CD4-positive, alpha-beta memory T cell (primary cell): ENCODE results near the gene COIL. TPM values are rescaled to one million over a fixed set of nuclear protein-coding genes. Genes with fewer than 3 reads are reported as not detected.

Experiments used
- CTCF ChIA-PET: fragments of 350-600 bp; sonication (Branson Sonifier 250); formaldehyde crosslinking; loops from one replicate; lab custom pipeline; 2021; ENCODE audit warnings: inconsistent platforms; ENCODE audit not compliant: partially characterized antibody; lab: Charles Lee
- POLR2A ChIA-PET: fragments of 350-600 bp; sonication (Branson Sonifier 250); formaldehyde crosslinking; loops from one replicate; lab custom pipeline; 2021; ENCODE audit not compliant: partially characterized antibody; lab: Charles Lee
- DNase-seq, 5 donors: peaks; one replicate each; pipeline versions ENCODE4 v3.0.0 to v3.0.0-alpha.2; 2020 to 2022; ENCODE audit warnings: mixed read lengths in 1 of 5
- H3K27ac ChIP-seq: one replicate; pipeline ENCODE4 v1.7.0; 2013; ENCODE audit warnings: low read depth, low read length
- H3K27me3 ChIP-seq: 2 replicates; pipeline ENCODE4 v1.7.0; 2013; ENCODE audit warnings: mild to moderate bottlenecking, low read length, moderate library complexity; ENCODE audit not compliant: insufficient read depth
- H3K36me3 ChIP-seq: 2 replicates; pipeline ENCODE4 v1.7.0; 2013; ENCODE audit warnings: mild to moderate bottlenecking, low read length, moderate library complexity; ENCODE audit not compliant: insufficient read depth
- H3K4me1 ChIP-seq: 2 replicates; pipeline ENCODE4 v1.7.0; 2013; ENCODE audit warnings: mild to moderate bottlenecking, low read length, moderate library complexity; ENCODE audit not compliant: insufficient read depth
- H3K4me3 ChIP-seq, 2 donors: one replicate each; pipeline ENCODE4 v1.7.0; 2013; ENCODE audit warnings: low read length in 2 of 2, mild to moderate bottlenecking in 1 of 2
- H3K9me3 ChIP-seq, 2 donors: one replicate each; pipeline ENCODE4 v1.7.0; 2013; ENCODE audit warnings: low read length in 2 of 2, control low read depth in 1 of 2; ENCODE audit not compliant: control insufficient read depth in 1 of 2
- H3K27ac Mint-ChIP-seq, 7 donors: one replicate each; pipeline ENCODE4 v1.8.0; 2020 to 2021; ENCODE audit warnings: mixed read lengths in 7 of 7, mild to moderate bottlenecking in 6 of 7, inconsistent platforms in 3 of 7, moderate library complexity in 3 of 7
- H3K27me3 Mint-ChIP-seq, 2 donors: one replicate each; pipeline ENCODE4 v1.8.0; 2020 to 2021; ENCODE audit warnings: mixed read lengths in 2 of 2
- H3K36me3 Mint-ChIP-seq, 2 donors: one replicate each; pipeline ENCODE4 v1.8.0; 2020 to 2021; ENCODE audit warnings: mixed read lengths in 2 of 2, inconsistent platforms in 1 of 2, mild to moderate bottlenecking in 1 of 2
- H3K4me1 Mint-ChIP-seq, 4 donors: one replicate each; pipeline ENCODE4 v1.8.0; 2020 to 2021; ENCODE audit warnings: mixed read lengths in 4 of 4, mild to moderate bottlenecking in 1 of 4
- H3K4me3 Mint-ChIP-seq, 8 donors: one replicate each; pipeline ENCODE4 v1.8.0; 2020 to 2021; ENCODE audit warnings: mixed read lengths in 8 of 8, mild to moderate bottlenecking in 7 of 8, moderate library complexity in 6 of 8, inconsistent platforms in 3 of 8
- H3K9me3 Mint-ChIP-seq, 8 donors: one replicate each; pipeline ENCODE4 v1.8.0; 2020 to 2021; ENCODE audit warnings: mixed read lengths in 8 of 8, mild to moderate bottlenecking in 5 of 8, inconsistent platforms in 3 of 8, moderate library complexity in 1 of 8
- intact Hi-C: fragments of 100-400 bp; cut with micrococcal nuclease; formaldehyde crosslinking; loops from one replicate; pipeline ENCODE4 v1.15.1; 2023
- polyA plus RNA-seq, 2 donors: library from polyadenylated mRNA; unstranded; fragments of 300-500 nt; fragmentation: Illumina TruSeq; gene quantifications; one replicate each; pipeline ENCODE4 v1.2.3, GENCODE V29; 2021
- total RNA-seq, 2 experiments: library from RNA; stranded (reverse); gene quantifications; one replicate each; pipeline ENCODE4 v1.2.3, GENCODE V29; 2021

Gene COIL
- total and polyA plus RNA-seq, 4 experiments from 2014 or later = 14.4 to 19.6 (median 17.2) TPM

- H3K9me3 ChIP-seq = no peaks in the 10 kb centered on the region
- H3K27ac ChIP-seq = no peak overlapping the region
- no peaks in the 10 kb centered on the region for H3K4me1 ChIP-seq
- Mint-ChIP-seq H3K9me3 (peaks cover 0 to 2% (median 0%) of the 10 kb centered on the region in 8 donors), H3K4me3 (no peak overlapping the region), H3K36me3 (peaks cover 16 to 18% of the 10 kb centered on the region in 2 donors), H3K27ac (peak overlapping the region in 1 of 7 donors; percentile 76), H3K4me1 (no peaks in the 10 kb centered on the region), H3K27me3 (no peaks in the 10 kb centered on the region)
- H3K27me3 ChIP-seq = no peaks in the 10 kb centered on the region
- ChIA-PET POLR2A (no interaction called here), CTCF (interaction anchor here (0.8 kb wide), 1 partner anchor 13 kb away, joined by 3 read pairs; no protein-coding TSS in a partner anchor)
- intact Hi-C loops = no loop called here
- no peaks in the 10 kb centered on the region for H3K36me3 ChIP-seq
- no peak overlapping the region for H3K4me3 ChIP-seq
- DNase-seq = no peak
Measured at GRCh38 chr17:57002904-57003303, 42.1 kb upstream of the COIL start.

DNA sequence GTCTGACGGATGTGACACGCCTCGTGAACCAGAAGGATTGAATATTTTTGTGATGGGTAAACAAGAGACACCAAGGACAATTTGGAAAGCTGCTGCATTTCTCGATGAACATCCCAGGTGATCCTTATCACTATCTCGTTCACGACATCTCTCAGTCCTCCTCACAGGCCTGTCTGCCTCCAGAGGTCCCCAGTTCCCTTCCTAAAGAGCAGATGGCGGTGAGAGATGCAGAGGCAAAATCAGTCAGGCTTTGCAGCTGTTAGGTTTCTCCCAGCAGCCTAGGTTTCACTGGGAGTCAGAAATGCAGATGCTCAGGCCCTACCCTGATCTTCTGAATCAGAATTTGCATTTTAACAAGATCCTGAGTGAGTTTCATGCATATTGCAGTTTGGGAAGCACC is 40.7 kb upstream of the COIL start:
- H3K4me1 Mint-ChIP-seq = no peaks in the 10 kb centered on the region
- H3K27ac ChIP-seq = no peak overlapping the region
- intact Hi-C loops = no loop called here
- H3K27ac Mint-ChIP-seq = no peak overlapping the region
- H3K36me3 ChIP-seq = no peaks in the 10 kb centered on the region
- H3K27me3 Mint-ChIP-seq = no peaks in the 10 kb centered on the region
- ChIA-PET CTCF (interaction anchor here (1.0 kb wide), 1 partner anchor 9 kb away, joined by 3 read pairs; no protein-coding TSS in a partner anchor), POLR2A (no interaction called here)
- no peaks in the 10 kb centered on the region for H3K9me3 ChIP-seq
- no peak overlapping the region for H3K4me3 ChIP-seq
- no peaks in the 10 kb centered on the region for H3K27me3 ChIP-seq
- peaks cover 20 to 25% of the 10 kb centered on the region in 2 donors for H3K36me3 Mint-ChIP-seq
- H3K4me1 ChIP-seq = no peaks in the 10 kb centered on the region
- no peak overlapping the region for H3K4me3 Mint-ChIP-seq
- DNase-seq = no peak
- H3K9me3 Mint-ChIP-seq = peaks cover 0 to 2% (median 0%) of the 10 kb centered on the region in 8 donors

DNA sequence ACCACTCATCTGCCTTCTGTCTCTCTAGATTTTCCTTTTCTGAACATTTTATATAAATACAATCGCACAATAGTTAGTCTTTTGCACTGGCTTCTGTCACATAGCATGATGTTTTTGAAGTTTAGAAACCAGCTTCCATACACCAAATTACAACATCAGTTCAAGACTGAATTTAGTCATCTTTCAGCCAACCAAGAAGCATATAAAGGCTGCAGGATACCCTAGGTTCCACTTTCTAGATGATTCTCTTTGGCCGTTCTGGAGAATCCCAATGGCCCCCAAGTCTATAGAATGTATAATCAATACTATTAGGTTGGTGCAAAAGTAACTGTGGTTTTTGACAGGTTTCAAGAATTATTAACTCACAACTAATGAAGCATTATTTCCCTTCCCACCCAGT is 36.5 kb upstream of the COIL start:
- Mint-ChIP-seq H3K4me3 (no peak overlapping the region), H3K4me1 (no peaks in the 10 kb centered on the region), H3K27ac (no peak overlapping the region), H3K36me3 (peaks cover 23 to 34% of the 10 kb centered on the region in 2 donors), H3K9me3 (peaks cover 0 to 2% (median 0%) of the 10 kb centered on the region in 8 donors), H3K27me3 (no peaks in the 10 kb centered on the region)
- Histone ChIP-seq H3K36me3 (no peaks in the 10 kb centered on the region), H3K4me3 (no peak overlapping the region), H3K27ac (no peak overlapping the region), H3K27me3 (no peaks in the 10 kb centered on the region), H3K9me3 (no peaks in the 10 kb centered on the region), H3K4me1 (no peaks in the 10 kb centered on the region)
- intact Hi-C loops = no loop called here
- DNase-seq = no peak
- ChIA-PET POLR2A (no interaction called here), CTCF (no interaction called here)

DNA sequence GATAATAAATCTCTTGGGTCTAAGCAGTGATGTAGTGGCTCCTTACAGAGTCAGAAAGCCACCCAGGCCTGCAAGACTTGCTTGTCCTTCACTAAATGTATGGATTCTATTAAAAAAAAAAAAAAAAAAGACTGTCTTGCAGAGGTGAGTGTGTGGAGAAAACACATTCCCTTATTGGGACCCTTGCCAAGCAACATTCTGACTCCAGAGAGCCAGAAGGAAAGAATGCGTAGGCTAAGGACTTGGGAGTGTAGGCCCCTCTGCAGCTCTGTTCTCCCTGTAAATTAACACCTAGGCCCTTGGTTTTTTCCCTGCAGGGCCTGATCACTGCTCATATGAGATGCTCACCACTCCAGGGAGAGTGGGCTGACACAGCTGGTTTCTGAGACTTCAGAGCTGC is 34.9 kb upstream of the COIL start:
- Mint-ChIP-seq H3K9me3 (no peaks in the 10 kb centered on the region), H3K36me3 (peaks cover 27 to 32% of the 10 kb centered on the region in 2 donors), H3K4me3 (no peak overlapping the region), H3K4me1 (no peaks in the 10 kb centered on the region), H3K27me3 (no peaks in the 10 kb centered on the region), H3K27ac (no peak overlapping the region)
- Histone ChIP-seq H3K27ac (no peak overlapping the region), H3K36me3 (no peaks in the 10 kb centered on the region), H3K27me3 (no peaks in the 10 kb centered on the region), H3K4me1 (no peaks in the 10 kb centered on the region), H3K9me3 (no peaks in the 10 kb centered on the region), H3K4me3 (no peak overlapping the region)
- ChIA-PET CTCF (no interaction called here), POLR2A (no interaction called here)
- intact Hi-C loops = no loop called here
- DNase-seq = no peak

GRCh38 chr17:56994009-56994792 is 33.4 kb upstream of the COIL start:
- DNase-seq = no peak
- H3K36me3 Mint-ChIP-seq = peaks cover 27 to 31% of the 10 kb centered on the region in 2 donors
- CTCF ChIA-PET = no interaction called here

DNA sequence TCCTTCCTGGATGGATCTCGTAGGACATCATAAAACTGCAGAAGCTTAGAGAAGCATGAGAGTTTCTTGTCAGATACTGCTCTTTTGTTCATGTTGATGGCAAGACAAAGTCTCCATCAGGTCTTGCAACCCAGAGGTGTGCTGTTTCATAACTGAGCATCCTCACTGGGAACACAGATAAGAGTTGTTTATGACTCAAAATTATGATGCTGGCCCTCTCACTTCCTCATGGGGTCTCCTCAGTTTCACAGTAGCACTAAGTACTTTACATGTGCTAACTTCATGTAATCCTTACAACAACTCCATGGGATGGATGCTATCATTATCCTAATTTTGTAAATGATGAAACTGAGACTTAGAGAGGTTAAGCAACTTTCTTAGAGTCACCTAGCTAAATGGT is 31.5 kb upstream of the COIL start:
- peaks cover 21 to 42% of the 10 kb centered on the region in 2 donors for H3K36me3 Mint-ChIP-seq
- H3K27ac Mint-ChIP-seq = no peak overlapping the region
- no peak for DNase-seq
- Histone ChIP-seq H3K4me1 (no peaks in the 10 kb centered on the region), H3K27ac (no peak overlapping the region), H3K27me3 (no peaks in the 10 kb centered on the region), H3K9me3 (no peaks in the 10 kb centered on the region), H3K36me3 (no peaks in the 10 kb centered on the region), H3K4me3 (no peak overlapping the region)
- POLR2A ChIA-PET = no interaction called here
- no peak overlapping the region for H3K4me3 Mint-ChIP-seq
- intact Hi-C loops = no loop called here
- H3K9me3 Mint-ChIP-seq = no peaks in the 10 kb centered on the region
- no peaks in the 10 kb centered on the region for H3K27me3 Mint-ChIP-seq
- CTCF ChIA-PET = no interaction called here
- H3K4me1 Mint-ChIP-seq = no peaks in the 10 kb centered on the region

More at GRCh38 chr17:56994009-56994792, 33.4 kb upstream of the COIL start:
- no peaks in the 10 kb centered on the region for H3K4me1 Mint-ChIP-seq
- Histone ChIP-seq H3K9me3 (no peaks in the 10 kb centered on the region), H3K27me3 (no peaks in the 10 kb centered on the region), H3K27ac (no peak overlapping the region), H3K4me1 (no peaks in the 10 kb centered on the region), H3K4me3 (no peak overlapping the region), H3K36me3 (no peaks in the 10 kb centered on the region)
- POLR2A ChIA-PET = no interaction called here
- H3K4me3 Mint-ChIP-seq = no peak overlapping the region
- intact Hi-C loops = no loop called here
- H3K27me3 Mint-ChIP-seq = no peaks in the 10 kb centered on the region
- H3K9me3 Mint-ChIP-seq = no peaks in the 10 kb centered on the region
- no peak overlapping the region for H3K27ac Mint-ChIP-seq

DNA sequence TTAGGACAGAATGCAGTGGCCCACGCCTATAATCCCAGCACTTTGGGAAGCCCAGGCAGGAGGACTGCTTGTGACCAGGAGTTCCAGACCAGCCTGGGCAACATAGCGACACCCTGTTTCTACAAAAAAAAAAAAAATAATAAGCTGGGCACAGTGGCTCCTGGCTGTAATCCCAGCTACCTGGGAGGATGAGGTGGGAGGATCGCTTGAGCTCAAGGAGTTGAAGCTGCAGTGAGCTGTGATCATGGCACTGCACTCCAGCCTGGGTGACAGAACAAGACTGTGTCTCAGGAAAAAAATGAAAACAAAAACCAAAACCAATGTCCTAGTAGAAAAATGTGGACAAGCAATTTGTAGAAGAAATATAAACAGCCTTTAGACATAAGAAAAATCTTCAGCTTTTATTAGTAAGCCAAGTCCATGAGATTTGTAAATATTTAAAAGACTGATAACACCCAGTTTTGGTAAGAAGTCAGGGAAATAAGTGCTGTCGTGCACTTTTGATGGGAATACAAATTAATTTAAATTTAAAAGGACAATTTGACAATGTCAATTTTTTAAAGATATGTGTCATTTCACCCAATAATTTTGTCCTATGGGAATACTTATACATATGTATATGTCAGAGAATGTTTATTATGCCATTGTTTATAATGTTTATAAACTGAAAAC is 28.2 kb upstream of the COIL start:
- ChIA-PET CTCF (no interaction called here), POLR2A (no interaction called here)
- Histone ChIP-seq H3K36me3 (no peaks in the 10 kb centered on the region), H3K27me3 (no peaks in the 10 kb centered on the region), H3K9me3 (no peaks in the 10 kb centered on the region), H3K4me3 (no peak overlapping the region), H3K27ac (no peak overlapping the region), H3K4me1 (no peaks in the 10 kb centered on the region)
- Mint-ChIP-seq H3K4me1 (no peaks in the 10 kb centered on the region), H3K9me3 (peaks cover 0 to 2% (median 0%) of the 10 kb centered on the region in 8 donors), H3K4me3 (no peak overlapping the region), H3K36me3 (peaks cover 34 to 41% of the 10 kb centered on the region in 2 donors), H3K27me3 (no peaks in the 10 kb centered on the region), H3K27ac (no peak overlapping the region)
- intact Hi-C loops = no loop called here
- no peak for DNase-seq
